Measurements from ENCODE around the gene TREX2. TPM values are rescaled to one million over a fixed set of nuclear protein-coding genes. Genes with fewer than 3 reads are reported as not detected.

Gene TREX2
- polyA plus RNA-seq, 1 donor from 2014 or later = not detected

DNA sequence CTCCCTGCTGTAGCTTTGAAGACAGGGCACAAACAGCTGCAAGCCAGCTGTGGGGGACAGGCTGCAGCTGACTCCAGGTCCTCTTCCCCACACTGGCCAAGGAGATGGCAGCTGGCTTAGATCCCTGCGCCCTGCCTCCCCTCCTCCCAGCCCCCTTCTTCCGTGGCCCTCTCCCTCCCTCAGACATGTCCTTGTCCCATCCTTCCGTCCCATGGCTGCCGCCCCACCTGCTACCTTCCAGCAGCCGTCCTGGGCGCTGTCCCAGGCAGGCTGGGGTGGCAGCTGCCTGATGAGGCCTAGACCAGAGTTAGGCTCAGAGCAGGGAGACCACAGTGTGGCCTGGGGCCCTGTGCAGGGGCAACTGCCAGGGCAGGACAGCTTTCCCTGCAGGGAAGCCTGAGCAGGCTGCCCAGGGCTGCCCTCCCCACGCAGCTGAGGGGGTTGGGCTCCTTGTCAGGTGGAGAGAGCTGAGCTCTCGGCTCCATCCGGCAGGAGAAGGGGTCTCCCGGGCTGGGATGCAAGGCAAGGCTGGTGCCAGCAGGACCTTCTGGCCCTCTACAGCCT is 45.6 kb upstream of the TREX2 start:
- H3K9me2 ChIP-seq (ENCODE audit: insufficient read depth, low read length) = no peaks in the 10 kb centered on the region
- no peak overlapping the region for H3K9ac ChIP-seq (ENCODE audit: low read length)
- no peaks in the 10 kb centered on the region for H3K9me3 ChIP-seq (ENCODE audit: low read length)
- no peak overlapping the region for H3K4me2 ChIP-seq (ENCODE audit: low read length)
- TF ChIP-seq EP300 (conservative IDR thresholded peaks at IDR 0.05; ENCODE audit: poor library complexity, severe bottlenecking) = no peak
- no peak for TF ChIP-seq POLR2AphosphoS5 (IDR thresholded peaks at IDR 0.05)
- TF ChIP-seq TAF1 (IDR thresholded peaks at IDR 0.05; ENCODE audit: low read depth) = no peak
- TF ChIP-seq EZH2 (IDR thresholded peaks at IDR 0.05; ENCODE audit: borderline replicate concordance, insufficient read depth, low read length, poor library complexity, severe bottlenecking) = no peak
- TF ChIP-seq MXI1 (conservative IDR thresholded peaks at IDR 0.05; ENCODE audit: poor library complexity, severe bottlenecking) = no peak
- no peaks in the 10 kb centered on the region for H4K20me1 ChIP-seq (ENCODE audit: insufficient read depth)
- no peaks in the 10 kb centered on the region for H3K79me2 ChIP-seq (replicated peaks; ENCODE audit: insufficient read depth, low read length)
- no peaks in the 10 kb centered on the region for H3K27me3 ChIP-seq (ENCODE audit: insufficient read depth, low read depth, low read length)
- no peak overlapping the region for H3K4me3 ChIP-seq (ENCODE audit: low read length)
- no peaks in the 10 kb centered on the region for H3F3A ChIP-seq (ENCODE audit: insufficient read depth, low read length, poor library complexity, severe bottlenecking)
- no peak overlapping the region for H2AFZ ChIP-seq (ENCODE audit: low read depth, low read length)
- H3K27ac ChIP-seq (ENCODE audit: low read length) = no peak overlapping the region
- H3K36me3 ChIP-seq (ENCODE audit: insufficient read depth, low read length) = no peaks in the 10 kb centered on the region

DNA sequence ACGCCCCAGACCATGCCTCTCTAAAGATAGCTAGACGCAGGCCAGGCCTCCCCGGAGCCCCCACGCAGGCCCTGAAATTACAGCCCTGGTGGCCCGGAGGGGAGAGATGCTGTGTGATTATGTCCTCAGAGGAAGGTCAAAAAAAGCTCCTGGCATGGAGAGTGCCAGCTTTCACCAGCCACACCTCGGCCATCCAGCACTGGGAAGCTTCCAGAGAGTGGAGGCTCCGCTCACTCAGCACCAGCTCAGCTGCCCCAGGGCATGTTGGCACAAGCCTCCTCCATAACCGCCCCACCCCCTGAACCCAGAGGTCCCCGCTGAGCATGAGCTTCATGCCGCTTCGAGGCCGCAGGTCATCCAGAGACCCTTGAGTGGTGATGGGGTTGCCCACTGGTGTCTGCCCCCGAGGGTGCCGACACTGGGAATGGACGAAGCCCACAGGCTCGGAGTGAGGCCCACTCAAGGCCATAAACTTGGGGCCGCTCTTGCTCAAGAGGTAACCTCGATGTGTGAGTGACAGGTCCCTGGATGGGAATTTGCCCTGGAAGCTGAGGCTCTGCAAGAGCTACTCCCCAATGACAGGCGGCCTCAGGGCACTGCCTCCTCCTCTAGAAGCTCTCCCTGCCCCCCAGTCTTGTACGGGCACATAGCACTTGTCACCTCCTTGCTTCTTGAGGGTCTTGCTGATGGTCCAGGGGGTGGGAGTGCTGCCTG is 44.5 kb upstream of the TREX2 start:
- no peaks in the 10 kb centered on the region for H3F3A ChIP-seq (ENCODE audit: insufficient read depth, low read length, poor library complexity, severe bottlenecking)

DNA sequence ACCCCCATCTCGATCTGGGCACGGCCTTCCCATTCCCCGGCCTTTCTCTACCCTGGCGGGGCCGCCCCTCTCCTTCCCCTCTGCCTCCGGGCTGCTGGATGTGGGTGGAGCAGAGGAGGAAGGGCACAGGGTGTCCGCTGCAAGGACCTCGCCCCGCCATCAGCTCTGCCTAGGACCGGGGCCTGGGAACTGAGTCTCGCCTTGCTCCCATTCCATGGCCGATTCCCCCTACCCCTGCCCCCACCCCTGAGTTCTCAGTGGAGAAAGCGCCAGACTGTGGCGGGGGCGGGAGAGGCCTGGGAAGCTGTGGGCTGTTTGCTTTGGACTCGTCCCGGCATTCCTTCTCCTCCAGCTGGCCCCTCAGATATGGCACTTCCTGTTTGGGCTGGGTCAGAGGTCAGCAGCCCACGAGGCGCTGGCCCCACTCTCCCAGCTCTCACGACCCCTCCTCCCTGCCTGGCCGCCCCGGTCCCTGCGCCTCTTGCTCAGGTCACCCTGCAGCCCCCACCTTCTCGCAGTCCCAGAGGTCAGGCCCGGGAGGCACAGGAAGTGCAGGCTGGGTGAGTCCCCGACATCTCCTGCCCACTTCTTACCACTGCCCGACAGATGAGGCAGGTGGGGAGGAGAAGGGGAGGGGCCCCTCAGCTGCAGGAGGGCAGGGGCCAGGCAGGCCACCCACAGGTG is 42.5 kb upstream of the TREX2 start:
- H2AFZ ChIP-seq (ENCODE audit: low read depth, low read length) = no peak overlapping the region
- no peaks in the 10 kb centered on the region for H3K9me2 ChIP-seq (ENCODE audit: insufficient read depth, low read length)
- H3K9me3 ChIP-seq (ENCODE audit: low read length) = no peaks in the 10 kb centered on the region
- no peaks in the 10 kb centered on the region for H4K20me1 ChIP-seq (ENCODE audit: insufficient read depth)
- no peak overlapping the region for H3K4me3 ChIP-seq (ENCODE audit: low read length)
- H3K79me2 ChIP-seq (replicated peaks; ENCODE audit: insufficient read depth, low read length) = no peaks in the 10 kb centered on the region
- no peak for TF ChIP-seq TAF1 (IDR thresholded peaks at IDR 0.05; ENCODE audit: low read depth)
- TF ChIP-seq SMC3 (conservative IDR thresholded peaks at IDR 0.05; ENCODE audit: poor library complexity) = no peak
- TF ChIP-seq EP300 (conservative IDR thresholded peaks at IDR 0.05; ENCODE audit: poor library complexity, severe bottlenecking) = no peak
- no peak for TF ChIP-seq EZH2 (IDR thresholded peaks at IDR 0.05; ENCODE audit: borderline replicate concordance, insufficient read depth, low read length, poor library complexity, severe bottlenecking)
- TF ChIP-seq, protein P1, sequence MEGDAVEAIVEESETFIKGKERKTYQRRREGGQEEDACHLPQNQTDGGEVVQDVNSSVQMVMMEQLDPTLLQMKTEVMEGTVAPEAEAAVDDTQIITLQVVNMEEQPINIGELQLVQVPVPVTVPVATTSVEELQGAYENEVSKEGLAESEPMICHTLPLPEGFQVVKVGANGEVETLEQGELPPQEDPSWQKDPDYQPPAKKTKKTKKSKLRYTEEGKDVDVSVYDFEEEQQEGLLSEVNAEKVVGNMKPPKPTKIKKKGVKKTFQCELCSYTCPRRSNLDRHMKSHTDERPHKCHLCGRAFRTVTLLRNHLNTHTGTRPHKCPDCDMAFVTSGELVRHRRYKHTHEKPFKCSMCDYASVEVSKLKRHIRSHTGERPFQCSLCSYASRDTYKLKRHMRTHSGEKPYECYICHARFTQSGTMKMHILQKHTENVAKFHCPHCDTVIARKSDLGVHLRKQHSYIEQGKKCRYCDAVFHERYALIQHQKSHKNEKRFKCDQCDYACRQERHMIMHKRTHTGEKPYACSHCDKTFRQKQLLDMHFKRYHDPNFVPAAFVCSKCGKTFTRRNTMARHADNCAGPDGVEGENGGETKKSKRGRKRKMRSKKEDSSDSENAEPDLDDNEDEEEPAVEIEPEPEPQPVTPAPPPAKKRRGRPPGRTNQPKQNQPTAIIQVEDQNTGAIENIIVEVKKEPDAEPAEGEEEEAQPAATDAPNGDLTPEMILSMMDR (IDR thresholded peaks at IDR 0.05; ENCODE audit: poor library complexity, severe bottlenecking) = no peak
- no peak for TF ChIP-seq RAD21 (conservative IDR thresholded peaks at IDR 0.05)
- TF ChIP-seq, protein P2, sequence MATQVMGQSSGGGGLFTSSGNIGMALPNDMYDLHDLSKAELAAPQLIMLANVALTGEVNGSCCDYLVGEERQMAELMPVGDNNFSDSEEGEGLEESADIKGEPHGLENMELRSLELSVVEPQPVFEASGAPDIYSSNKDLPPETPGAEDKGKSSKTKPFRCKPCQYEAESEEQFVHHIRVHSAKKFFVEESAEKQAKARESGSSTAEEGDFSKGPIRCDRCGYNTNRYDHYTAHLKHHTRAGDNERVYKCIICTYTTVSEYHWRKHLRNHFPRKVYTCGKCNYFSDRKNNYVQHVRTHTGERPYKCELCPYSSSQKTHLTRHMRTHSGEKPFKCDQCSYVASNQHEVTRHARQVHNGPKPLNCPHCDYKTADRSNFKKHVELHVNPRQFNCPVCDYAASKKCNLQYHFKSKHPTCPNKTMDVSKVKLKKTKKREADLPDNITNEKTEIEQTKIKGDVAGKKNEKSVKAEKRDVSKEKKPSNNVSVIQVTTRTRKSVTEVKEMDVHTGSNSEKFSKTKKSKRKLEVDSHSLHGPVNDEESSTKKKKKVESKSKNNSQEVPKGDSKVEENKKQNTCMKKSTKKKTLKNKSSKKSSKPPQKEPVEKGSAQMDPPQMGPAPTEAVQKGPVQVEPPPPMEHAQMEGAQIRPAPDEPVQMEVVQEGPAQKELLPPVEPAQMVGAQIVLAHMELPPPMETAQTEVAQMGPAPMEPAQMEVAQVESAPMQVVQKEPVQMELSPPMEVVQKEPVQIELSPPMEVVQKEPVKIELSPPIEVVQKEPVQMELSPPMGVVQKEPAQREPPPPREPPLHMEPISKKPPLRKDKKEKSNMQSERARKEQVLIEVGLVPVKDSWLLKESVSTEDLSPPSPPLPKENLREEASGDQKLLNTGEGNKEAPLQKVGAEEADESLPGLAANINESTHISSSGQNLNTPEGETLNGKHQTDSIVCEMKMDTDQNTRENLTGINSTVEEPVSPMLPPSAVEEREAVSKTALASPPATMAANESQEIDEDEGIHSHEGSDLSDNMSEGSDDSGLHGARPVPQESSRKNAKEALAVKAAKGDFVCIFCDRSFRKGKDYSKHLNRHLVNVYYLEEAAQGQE (IDR thresholded peaks at IDR 0.05; ENCODE audit: borderline replicate concordance) = no peak
- TF ChIP-seq POLR2AphosphoS5 (IDR thresholded peaks at IDR 0.05) = no peak
- no peak overlapping the region for H3K9ac ChIP-seq (ENCODE audit: low read length)
- H3K27ac ChIP-seq (ENCODE audit: low read length) = no peak overlapping the region
- no peaks in the 10 kb centered on the region for H3K36me3 ChIP-seq (ENCODE audit: insufficient read depth, low read length)
- H3K27me3 ChIP-seq (ENCODE audit: insufficient read depth, low read depth, low read length) = no peaks in the 10 kb centered on the region
- H3K4me2 ChIP-seq (ENCODE audit: low read length) = no peak overlapping the region
- no peaks in the 10 kb centered on the region for H3F3A ChIP-seq (ENCODE audit: insufficient read depth, low read length, poor library complexity, severe bottlenecking)

More for the DNA sequence above, 44.5 kb upstream of the TREX2 start:
- Histone ChIP-seq H3K36me3 (ENCODE audit: insufficient read depth, low read length) (no peaks in the 10 kb centered on the region), H3K4me2 (ENCODE audit: low read length) (no peak overlapping the region), H3K9me3 (ENCODE audit: low read length) (no peaks in the 10 kb centered on the region), H4K20me1 (ENCODE audit: insufficient read depth) (no peaks in the 10 kb centered on the region), H3K4me3 (ENCODE audit: low read length) (no peak overlapping the region), H2AFZ (ENCODE audit: low read depth, low read length) (no peak overlapping the region), H3K9me2 (ENCODE audit: insufficient read depth, low read length) (no peaks in the 10 kb centered on the region), H3K27ac (ENCODE audit: low read length) (no peak overlapping the region), H3K79me2 (replicated peaks; ENCODE audit: insufficient read depth, low read length) (no peaks in the 10 kb centered on the region), H3K27me3 (ENCODE audit: insufficient read depth, low read depth, low read length) (no peaks in the 10 kb centered on the region), H3K9ac (ENCODE audit: low read length) (no peak overlapping the region)
- TF ChIP-seq SMC3 (conservative IDR thresholded peaks at IDR 0.05; ENCODE audit: poor library complexity) (no peak), MXI1 (conservative IDR thresholded peaks at IDR 0.05; ENCODE audit: poor library complexity, severe bottlenecking) (no peak), RAD21 (conservative IDR thresholded peaks at IDR 0.05) (no peak), TAF1 (IDR thresholded peaks at IDR 0.05; ENCODE audit: low read depth) (no peak), POLR2AphosphoS5 (IDR thresholded peaks at IDR 0.05) (no peak), EZH2 (IDR thresholded peaks at IDR 0.05; ENCODE audit: borderline replicate concordance, insufficient read depth, low read length, poor library complexity, severe bottlenecking) (no peak)
- TF ChIP-seq, protein P1 (IDR thresholded peaks at IDR 0.05; ENCODE audit: poor library complexity, severe bottlenecking) = no peak
